OCI-LY3 (cell line): ENCODE data around the gene ROBO2.

ENCODE experiments used
- EZH2phosphoT487 ChIP-seq: fragments of 200-600 bp; shearing (Covaris generic); IDR thresholded peaks from 2 replicates; pipeline ENCODE4 v1.6.1; 2018; ENCODE audit warnings: antibody characterized with exemption, mixed run types, low read depth
- TF ChIP-seq, protein P1 (sequence below): fragments of 200-600, 300-600 bp; sonication (generic); IDR thresholded peaks from 2 replicates; pipeline ENCODE4 v1.5.1; 2014; ENCODE audit warnings: antibody characterized with exemption, low read length, low read depth

DNA sequence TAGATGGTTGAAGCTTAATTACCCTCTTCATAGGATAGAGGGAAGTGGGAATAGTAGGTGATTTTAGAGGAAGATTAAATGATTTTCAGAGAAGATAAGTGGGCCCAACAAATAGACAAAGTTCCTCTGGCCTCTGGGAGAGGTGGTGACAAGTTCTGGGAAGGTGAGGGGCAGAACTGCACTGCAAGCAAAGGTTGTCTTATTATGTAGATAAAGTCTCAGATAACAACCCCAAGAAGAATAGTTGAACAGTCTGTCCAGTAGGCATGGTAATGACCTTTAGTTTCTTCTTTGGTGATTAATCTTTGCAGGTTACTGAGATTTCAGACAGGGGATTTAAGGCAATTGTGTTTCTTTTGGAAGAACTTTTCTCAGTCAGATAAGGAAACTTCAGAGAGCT, 439.1 kb downstream of the ROBO2 start:
- TF ChIP-seq, protein P1, sequence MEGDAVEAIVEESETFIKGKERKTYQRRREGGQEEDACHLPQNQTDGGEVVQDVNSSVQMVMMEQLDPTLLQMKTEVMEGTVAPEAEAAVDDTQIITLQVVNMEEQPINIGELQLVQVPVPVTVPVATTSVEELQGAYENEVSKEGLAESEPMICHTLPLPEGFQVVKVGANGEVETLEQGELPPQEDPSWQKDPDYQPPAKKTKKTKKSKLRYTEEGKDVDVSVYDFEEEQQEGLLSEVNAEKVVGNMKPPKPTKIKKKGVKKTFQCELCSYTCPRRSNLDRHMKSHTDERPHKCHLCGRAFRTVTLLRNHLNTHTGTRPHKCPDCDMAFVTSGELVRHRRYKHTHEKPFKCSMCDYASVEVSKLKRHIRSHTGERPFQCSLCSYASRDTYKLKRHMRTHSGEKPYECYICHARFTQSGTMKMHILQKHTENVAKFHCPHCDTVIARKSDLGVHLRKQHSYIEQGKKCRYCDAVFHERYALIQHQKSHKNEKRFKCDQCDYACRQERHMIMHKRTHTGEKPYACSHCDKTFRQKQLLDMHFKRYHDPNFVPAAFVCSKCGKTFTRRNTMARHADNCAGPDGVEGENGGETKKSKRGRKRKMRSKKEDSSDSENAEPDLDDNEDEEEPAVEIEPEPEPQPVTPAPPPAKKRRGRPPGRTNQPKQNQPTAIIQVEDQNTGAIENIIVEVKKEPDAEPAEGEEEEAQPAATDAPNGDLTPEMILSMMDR: no peak
- TF ChIP-seq EZH2phosphoT487: no peak
